GM19324 (cell line): ENCODE results near the gene SLC5A9.

Source experiments
- ATAC-seq: cut with Tn5 transposase; IDR thresholded peaks from one replicate; pipeline ENCODE4 v1.9.1; 2021; ENCODE audit warnings: mild to moderate bottlenecking, moderate library complexity; ENCODE audit not compliant: unreplicated experiment, low FRiP score

The SLC5A9 gene

DNA sequence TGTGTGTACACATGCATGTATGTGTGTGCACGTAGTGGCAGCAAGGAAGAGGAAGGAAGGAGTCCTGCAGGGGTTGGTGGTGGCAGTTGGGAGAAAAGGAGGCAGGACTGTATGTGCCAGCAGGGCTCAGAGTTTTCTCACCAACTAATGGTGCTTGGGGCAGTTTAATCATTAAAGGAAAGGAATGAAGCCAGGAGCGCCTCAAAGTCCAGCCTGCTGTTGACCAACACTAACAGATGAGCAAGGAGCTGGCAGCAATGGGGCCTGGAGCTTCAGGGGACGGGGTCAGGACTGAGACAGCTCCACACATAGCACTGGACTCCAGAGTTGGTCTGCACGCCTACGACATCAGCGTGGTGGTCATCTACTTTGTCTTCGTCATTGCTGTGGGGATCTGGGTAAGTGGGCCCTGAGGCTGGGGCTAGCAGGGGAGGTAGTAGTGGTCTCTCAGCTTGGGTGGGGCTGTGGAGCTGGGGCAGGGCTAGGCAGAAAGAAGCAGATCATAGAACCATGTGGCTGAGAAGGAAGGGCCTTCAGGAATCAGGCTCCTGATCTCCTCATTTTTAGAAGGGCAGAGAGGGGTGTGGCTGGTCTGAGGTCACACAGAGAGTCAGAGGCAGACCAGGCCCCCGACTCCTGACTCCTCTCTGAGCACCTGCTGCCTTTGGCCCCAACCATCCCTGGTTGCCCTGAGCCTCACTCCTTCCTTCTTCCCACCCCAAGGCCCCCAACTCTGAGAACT, at the start of gene SLC5A9:
SLC5A9 (plus strand) TSS at position 216 of the 742 bp plus-strand sequence; CDS start at position 237, 21 bp downstream.
- no peak for ATAC-seq

GRCh38 chr1:48175116-48175515, 47.4 kb upstream of the SLC5A9 start:
- ATAC-seq = no peak

DNA sequence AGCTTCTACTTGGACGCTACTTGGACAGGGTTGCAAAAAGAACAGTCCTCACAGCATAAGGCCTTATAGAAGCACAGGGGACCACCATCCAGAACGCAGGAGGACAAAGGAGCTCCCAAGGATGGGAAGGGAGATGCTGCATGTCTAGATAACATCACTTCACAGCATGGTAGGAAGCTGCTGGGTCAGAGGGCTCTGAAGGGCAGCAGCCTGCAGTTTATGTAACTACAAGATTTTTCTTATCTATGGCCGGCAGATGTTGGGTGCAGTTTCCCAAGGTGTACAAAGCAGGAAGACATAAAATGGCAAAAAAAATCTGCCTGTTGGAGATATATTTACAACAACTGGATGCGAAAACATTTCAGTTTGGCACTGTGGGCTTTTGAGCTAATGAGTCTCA, 45.3 kb upstream of the SLC5A9 start:
- ATAC-seq = no peak

DNA sequence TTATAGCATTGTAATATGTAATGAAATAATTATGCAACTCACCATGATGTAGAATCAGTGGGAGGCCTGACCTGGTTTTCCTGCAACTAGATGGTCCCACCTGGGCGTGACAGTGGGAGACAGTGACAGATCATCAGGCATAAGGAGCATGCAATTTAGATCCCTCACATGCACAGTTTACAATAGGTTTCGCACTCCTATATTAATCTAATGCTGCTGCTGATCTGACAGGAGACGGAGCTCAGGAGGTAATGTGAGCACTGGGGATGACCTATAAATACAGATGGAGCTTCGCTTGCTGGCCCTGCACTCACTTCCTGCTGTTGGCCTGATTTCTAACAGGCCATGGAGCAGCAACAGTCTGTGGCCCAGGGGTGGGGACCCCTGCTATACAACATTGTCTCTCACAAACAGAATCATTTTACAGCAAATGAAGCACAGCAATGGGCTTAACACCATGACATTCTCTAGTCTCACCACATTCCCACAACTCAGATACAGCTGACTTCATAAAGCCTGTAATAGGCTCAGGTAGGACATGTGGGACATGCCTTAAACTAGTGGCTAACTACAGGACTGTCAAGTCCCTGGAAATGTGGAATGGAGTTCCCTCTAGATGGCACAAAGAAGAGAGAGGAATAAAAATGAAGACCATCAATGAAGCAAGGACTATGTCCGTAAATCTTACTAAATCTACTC, 40.7 kb upstream of the SLC5A9 start:
- ATAC-seq = no peak

DNA sequence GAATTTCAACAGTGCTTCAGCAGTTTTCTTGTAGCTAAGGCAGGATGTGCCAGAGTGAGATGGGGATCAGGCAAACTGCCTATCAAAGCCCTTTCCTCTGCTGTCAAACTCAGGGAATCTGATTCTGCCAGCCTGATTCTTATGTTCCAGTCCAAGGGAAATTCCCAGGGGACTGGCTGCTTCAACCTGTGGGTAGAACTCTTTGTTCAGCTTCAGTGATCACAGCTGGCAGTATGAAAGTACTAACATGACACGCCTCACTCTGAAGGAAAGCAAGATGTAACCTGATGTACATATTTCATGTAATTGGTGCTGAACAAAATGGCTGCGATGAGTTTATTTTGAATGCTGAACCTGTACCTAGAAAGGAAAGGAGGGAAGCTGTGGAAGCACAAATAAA, 40.1 kb upstream of the SLC5A9 start:
- no peak for ATAC-seq

- ATAC-seq = no peak
These were observed 36.1 kb upstream of the SLC5A9 start for GRCh38 chr1:48186306-48186839.

DNA sequence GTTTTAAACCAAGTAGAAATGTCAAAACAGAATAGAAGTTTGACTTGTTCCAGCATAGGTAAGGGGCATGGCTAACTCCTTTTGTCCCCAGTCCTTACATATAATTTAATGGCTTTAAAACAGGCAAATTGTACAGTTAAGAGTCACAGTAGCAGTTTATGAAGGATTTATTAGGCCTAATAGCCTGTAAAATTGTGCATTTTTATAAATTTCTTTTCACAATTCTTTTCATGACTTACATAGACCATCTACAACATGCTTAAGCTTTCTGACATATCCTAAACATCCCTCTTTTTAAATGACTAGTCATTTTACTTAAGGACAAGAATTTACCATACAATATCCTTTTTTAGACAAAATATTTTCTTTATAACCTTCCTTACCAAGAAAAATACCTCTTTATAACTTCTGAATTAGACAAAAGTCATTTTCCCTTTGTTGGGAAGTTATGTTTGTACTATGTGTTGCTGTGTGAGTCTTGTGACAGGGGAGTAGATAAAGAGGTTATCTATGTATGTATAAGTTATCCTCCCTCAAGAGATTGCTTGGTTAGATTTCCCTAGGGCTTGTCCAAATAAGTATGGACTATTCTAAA, 34.5 kb upstream of the SLC5A9 start:
- no peak for ATAC-seq

- no peak for ATAC-seq
These were observed 31.6 kb upstream of the SLC5A9 start for GRCh38 chr1:48190881-48191280.

GRCh38 chr1:48194801-48195200, 27.7 kb upstream of the SLC5A9 start:
- no peak for ATAC-seq

GRCh38 chr1:48196237-48196636, 26.3 kb upstream of the SLC5A9 start:
- ATAC-seq = no peak

DNA sequence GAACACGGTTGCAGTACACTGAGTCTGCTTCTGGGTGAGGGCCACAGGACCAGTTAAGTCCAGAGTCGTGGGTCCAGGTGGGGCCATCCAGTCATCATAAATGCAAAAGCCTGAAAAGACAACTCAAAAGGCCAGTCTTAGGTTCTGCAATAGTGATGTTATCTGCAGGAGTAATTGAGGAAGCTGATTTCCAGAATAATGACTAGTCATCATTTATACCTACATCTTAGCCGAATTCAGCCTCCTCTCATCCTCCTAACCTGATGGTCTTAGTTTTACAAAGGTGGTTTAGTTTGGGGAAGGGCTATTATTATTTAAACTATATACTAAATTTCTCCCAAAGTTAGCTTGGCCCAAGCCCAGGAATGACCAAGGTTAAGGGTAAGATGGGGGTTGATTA, 23.5 kb upstream of the SLC5A9 start:
- ATAC-seq = no peak

GRCh38 chr1:48200166-48200900, 22.2 kb upstream of the SLC5A9 start:
- ATAC-seq = no peak

DNA sequence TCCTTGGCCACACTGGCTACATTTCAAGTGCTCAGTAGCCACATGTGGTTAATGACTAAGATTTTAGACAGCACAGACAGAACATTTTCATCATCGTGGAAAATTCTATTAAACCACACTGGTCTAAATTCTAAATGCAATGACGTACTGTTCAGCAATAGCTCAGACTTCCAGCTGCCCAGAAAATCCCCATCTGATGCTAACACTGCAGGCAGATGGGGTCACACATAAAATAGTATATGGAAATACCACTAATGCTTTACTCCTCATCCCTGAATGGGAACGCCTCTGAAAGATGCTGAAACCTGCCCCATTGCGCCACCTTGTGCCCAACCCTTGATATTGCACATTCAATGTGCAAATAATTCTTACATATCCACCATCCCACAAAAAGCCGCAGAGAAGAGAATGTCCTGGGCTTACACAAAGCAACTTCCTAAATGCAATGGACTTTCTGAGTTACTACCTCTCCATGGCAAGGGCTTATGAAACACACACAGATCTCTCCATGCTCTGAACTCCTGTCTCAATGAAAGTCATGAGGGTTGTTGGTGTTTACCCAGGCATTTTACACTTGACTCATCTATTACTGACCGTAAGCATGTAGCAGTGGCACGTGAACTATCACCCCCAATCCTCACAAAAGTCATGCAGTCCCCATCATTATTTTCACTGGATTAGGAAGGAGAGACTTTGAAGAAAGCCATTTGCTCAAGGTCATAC, 20.3 kb upstream of the SLC5A9 start:
- ATAC-seq = no peak

DNA sequence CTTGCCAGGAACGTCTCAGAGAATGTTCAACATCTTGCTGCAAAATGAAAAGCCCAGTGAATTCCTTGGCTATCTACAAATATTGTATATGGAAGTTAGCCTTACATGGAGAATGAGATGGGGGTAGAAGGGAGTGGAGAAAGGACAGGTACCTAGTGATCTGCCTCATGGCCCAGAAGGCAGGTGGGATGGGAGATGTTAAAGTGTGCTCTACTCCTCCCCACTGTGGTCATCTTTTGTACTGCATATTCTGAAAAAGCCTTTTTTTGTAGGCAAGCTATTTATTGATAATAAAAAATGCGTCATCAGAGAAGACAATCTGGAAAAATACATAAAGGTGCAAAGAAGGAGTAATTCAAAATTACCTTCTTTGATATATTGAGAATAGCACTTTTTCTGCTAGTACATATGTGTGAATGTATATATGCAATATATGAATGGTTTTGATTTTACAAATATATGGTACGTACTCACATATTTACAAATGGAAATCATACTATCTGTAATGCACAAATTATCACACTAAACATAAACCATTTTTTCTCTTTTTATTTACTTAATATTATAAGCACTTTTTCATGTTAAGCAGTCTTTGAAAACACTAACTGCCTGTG, 19.1 kb upstream of the SLC5A9 start:
- no peak for ATAC-seq

DNA sequence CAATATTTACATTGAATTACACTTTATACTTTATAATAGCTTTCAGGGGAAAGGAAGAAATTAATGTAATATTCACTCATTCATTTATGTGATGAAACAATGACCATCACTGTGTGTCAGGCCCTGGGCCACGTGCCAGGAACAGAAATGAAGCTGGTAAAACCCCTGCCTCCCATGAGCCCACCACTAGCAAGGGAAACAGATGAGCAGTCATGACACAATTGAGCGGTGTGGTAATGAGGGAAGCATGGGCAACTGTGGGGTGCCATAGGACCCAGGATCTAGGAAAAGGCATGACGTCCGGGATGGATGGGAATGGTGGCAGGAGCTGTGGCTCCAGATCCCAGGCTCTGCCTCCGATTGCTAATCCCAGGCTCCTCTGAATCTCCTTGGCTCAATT, 17.0 kb upstream of the SLC5A9 start:
- ATAC-seq = no peak

DNA sequence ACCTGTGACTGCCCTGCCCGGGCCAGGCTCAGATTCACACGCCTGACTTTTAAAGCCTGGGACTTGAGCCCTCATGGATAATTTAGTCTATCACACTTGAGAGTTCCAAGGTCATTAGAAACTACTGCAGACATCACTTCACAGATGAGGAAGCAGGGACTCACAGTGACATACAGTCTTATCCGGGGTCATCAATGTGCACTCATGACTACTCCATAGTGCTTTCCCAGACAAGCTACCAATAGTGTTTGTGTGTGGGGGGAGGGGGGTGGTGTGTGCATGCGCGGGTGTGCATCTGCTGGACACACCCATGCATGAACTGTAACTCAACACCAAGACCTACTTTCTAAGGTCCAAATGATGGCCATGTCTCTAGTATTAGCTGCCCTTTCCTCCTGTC, 16.1 kb upstream of the SLC5A9 start:
- no peak for ATAC-seq

DNA sequence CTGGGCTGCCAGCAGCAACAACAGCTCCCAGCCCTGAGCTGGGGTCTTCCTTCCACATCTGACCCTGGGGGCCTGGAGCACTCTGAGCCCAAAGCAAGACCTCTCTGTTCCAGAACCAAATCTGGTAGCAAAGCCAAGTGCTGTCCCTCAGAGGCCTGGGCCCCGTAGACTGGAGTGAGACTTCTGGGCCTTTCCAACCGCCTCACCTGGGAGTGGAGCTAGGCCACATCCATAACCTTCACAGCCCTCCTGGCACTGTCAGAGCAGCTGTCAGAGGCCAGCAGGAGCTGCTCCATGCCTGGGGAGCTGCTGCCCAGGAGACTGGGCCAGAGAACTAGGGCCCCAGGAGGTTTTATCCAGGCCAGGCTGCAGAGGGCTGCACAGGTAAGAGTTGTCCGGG, 15.4 kb upstream of the SLC5A9 start:
- ATAC-seq = no peak

DNA sequence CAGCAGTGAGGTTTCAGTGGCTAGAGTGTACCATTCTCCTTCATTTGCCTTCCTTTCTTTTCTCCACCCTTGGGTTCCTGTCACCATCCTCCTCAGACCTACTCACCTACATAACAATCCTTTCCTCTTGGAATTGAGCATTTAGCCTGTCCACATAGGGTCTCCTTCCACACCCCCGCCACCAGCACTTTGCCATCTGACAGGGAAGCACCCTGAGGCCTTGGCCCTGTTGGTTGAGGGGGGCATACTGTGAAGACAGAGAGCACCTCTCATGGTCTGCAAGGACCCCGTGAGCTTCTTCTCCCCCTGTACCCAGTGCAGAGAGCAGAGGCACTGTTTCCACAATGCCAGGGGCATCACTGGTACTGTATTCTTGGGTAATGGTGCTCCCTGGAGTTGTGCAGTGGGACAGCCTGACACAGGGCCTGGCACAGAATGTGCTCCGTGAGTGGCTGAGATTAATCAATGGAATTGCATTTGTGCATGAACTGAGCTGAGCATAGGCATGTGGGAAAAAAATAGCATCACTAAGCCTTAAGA, 14.9 kb upstream of the SLC5A9 start:
- no peak for ATAC-seq

DNA sequence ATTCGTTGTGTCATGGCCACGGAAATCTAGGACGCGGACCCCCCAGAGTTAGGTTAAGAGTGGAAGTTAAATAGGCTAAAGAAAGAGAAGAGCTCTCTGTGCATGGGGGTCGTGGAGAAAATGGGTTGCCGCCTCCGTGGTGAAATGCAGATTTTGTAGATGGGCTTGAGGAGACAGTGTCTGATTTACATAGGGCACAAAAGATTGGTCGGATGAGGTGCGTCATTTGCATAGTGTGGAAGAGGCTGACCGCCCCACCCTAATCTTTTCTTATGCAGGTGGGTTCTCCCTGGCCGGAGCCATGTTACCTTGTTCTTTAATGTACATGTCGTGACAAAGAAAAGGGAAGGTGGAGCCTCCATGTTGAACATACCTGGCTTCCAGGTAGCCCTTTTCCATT, 14.3 kb upstream of the SLC5A9 start:
- no peak for ATAC-seq

- no peak for ATAC-seq
These were observed 13.9 kb upstream of the SLC5A9 start for GRCh38 chr1:48208652-48209051.
